Activated CD4-positive, alpha-beta T cell treated with anti-CD3 and anti-CD28 coated beads, Interleukin-2, Interleukin-4, amounts not matched to agents 100 ng/mL and 50 ng/mL, durations not matched to agents 16 hours and 8 hours (primary cell): ENCODE measurements around the gene ERCC3.
"Not testable (repeated sequence)": the region's sequence is repeated elsewhere in the genome, so short reads cannot be mapped to it uniquely, and the experiment has no call there.

Experiments
- DNase-seq: peaks from one replicate; pipeline ENCODE4 v3.0.0-alpha.2; 2020; ENCODE audit warnings: low spot score

ERCC3 gene

DNA sequence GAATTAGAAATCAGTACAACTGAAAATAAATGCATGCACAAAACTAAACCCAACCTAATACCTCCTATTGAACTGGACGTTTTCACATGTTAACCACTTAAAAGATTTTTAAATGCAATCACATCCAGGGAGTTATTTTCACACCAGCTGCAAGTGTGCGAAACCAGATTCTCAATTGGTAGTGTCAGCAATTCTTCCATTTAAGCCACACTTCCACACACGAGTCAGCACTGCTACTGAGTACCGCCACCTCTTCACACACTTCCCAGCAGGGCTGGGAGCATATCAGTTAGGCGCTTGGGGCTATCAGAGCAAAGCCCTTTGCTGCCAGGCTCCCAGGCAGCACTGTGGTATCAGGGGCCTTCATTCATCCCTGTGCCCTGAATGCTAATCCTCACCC is 14.2 kb downstream of the ERCC3 start:
- no peak for DNase-seq

DNA sequence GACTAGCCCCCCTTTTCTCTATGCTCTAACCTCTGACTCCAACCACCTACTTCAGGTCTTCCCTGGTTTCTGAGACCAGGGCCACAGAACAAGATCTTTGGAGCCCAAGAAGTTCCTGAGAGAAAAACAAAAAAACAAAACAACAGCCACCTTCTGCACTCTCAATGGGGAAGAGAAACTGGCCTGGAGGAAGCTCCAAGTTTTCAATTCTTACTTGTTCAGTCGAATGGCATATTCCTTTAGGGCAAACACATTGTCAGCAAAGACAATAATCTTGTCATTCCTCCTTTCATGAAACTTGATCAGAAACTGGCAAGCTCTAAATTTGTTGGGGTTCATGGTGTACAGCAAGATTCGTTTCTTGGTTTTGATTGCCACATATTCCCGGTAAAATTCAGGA is 15.0 kb downstream of the ERCC3 start:
- no peak for DNase-seq

DNA sequence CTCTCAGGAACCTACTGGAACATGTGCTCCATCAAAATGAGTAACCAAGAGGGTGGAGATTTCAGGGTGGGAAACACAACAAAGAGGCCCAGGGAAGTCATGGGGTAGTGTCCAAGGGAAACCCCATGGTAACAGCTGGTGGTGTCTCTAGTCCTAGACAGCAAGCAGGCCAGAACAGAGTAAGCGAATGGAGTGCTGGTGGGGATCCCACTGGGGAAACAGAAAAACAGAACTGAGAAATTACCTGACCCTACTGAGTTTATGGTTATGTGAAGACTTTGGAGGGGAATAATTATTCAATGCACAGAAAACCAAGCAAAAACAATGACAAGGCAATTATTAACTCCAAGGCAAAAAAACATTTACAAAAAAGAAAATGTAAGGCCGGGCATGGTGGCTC is 16.9 kb downstream of the ERCC3 start:
- no peak for DNase-seq

- no peak for DNase-seq
Measured at GRCh38 chr2:127275789-127276188, 18.2 kb downstream of the ERCC3 start.

DNA sequence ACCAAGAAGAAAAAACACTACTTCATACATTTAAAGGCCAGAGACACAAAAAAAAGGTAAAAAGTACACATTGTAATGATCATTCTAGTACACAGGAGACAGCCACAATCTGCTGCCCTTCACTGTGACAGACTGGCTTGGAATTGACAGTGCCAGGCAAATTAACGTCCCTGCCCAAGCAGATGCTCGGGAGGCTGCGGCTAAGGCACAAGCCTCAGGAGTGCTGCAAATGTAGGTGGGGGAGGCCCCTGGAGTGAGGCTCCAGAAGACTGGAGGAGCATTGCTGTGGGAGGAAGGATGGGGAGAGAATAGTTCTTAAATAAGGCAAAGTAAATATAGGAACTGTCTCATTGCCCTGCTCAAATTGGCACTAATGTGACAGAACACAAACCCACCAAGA is 18.6 kb downstream of the ERCC3 start:
- no peak for DNase-seq

GRCh38 chr2:127270663-127271062 is 23.3 kb downstream of the ERCC3 start:
- no peak for DNase-seq

GRCh38 chr2:127261804-127262406 is 32.0 kb downstream of the ERCC3 start:
- DNase-seq = no peak

GRCh38 chr2:127259355-127259754 is 34.6 kb downstream of the ERCC3 start:
- no peak for DNase-seq

GRCh38 chr2:127256866-127257265 is 37.1 kb downstream of the ERCC3 start:
- DNase-seq = no peak

DNA sequence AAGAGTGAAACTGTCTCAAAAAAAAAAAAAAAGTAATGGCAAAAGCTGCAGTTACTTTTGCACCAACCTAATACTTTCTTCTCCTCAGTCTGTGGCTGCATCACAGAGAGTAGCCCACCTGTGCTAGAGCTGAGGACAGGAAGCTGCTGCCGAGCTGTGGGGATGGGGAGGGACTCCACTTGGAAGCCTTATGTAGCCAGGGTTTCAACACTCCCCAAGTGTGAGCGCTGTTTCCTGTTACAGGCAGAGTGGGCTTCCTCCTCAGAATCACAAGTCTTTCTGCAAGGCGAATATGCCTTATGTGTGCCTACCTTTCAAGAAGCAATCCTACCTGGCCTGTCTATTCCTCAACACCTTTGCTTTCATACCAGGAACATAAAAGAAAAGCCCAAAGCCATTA is 37.6 kb downstream of the ERCC3 start:
- DNase-seq = no peak

- no peak for DNase-seq
Measured at GRCh38 chr2:127255721-127256120, 38.2 kb downstream of the ERCC3 start.

DNA sequence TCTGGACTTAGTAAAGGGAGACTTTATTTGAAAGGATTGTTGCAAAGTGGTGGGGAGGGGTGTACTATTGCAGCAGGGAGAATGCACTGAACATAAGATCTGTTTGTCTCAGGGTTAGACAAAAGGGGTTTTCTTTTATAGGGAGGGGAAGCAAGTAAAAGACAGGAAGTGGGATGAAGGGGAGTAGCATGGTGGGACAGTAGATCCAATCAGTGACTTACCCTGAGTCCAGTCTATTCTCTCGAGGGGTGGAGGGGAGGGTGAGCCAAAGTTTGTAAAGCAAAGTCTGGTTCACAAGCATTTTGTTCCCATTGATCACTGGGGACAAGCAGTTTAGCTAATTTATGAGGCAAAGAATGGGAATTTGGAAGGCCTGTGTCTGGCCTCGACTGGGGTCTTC is 38.8 kb downstream of the ERCC3 start:
- DNase-seq = no peak

DNA sequence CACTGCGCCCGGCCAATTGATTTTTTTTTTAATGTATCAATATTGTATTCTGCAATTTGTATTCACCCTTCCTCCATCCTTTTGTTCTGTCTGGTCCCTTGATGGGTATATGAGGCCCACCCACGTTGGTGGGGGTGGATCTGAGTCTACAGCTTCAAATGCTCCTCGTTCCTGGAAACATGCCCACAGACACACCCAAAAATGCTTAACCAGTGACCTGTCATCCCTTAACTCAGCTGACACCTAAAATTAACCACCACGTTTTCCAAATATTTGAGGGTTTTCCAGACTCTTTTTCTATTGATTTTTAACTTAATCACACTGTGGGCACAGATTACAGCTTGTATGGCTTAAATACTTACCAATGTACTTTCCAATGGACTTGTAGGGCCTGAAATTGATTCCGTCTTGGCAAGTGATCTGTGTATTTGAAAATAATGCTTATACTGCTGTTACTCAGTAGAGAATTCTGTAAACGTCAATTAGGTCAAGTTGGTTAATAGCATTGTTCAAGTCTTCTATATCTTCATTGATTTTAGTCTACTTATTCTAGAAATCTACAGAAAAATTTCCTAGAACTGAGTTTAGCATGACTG is 39.5 kb downstream of the ERCC3 start:
- no peak for DNase-seq

GRCh38 chr2:127241184-127241583 is 52.8 kb downstream of the ERCC3 start:
- not testable (repeated sequence) for DNase-seq

DNA sequence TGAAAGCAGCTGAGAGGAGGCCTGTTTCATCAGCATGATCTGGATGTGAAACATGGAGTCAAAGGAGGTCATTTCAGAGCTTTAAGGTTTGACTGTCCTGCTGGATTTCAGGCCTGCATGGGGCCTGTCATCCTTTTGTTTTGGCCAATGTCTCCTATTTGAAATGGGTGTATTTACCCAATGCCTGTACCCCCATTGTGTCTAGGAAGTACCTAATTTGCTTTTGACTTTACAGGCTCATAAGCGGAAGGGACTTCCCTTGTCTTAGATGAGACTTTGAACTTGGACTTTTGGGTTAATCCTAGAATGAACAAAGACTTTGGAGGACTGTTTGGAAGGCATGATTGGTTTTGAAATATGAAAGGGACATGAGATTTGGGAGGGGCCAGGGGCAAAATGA is 54.5 kb downstream of the ERCC3 start:
- no peak for DNase-seq

- not testable (repeated sequence) for DNase-seq
Measured at GRCh38 chr2:127237768-127238167, 56.2 kb downstream of the ERCC3 start.

DNA sequence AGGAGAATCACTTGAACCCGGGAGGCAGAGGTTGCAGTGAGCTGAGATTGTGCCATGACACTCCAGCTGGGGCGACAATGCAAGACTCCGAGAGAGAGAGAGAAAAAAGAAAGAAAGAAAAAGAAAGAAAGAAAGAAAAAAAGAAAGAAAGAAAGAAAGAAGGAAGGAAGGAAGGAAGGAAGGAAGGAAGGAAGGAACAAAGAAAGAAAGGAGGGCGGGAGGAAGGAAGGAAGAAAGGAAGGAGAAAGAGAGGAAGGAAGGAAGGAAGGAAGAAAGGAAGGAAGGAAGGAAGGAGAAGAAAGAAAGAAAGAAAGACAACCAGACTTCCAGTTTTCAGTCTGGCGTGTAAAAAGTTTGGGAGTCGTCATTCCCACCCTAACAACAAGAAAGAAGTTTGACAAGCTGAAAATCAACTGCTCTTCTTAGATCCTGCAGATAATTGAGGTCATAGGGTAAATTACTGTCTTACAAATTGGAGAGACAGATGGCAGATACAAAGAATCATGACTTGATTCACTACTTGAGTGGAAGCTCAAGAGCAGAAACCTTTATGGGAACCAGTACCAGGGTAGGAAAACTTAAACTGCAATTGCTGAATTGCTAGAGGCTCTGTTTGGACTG is 58.8 kb downstream of the ERCC3 start:
- no peak for DNase-seq

DNA sequence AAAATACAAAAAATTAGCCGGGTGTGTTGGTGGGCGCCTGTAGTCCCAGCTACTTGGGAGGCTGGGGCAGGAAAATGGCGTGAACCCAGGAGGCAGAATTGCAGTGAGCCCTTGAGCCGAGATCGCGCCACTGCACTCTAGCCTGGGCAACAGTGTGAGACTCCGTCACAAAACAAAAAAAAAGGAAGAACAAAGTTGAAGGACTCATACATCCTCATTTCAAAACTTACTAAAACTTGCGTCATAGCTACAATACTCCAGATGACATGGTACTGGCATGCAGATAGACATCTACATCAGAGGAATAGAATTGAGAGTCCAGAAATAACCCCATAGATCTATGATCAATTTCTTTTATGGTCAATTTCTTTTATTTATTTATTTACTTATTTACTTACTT is 60.2 kb downstream of the ERCC3 start:
- DNase-seq = no peak

DNA sequence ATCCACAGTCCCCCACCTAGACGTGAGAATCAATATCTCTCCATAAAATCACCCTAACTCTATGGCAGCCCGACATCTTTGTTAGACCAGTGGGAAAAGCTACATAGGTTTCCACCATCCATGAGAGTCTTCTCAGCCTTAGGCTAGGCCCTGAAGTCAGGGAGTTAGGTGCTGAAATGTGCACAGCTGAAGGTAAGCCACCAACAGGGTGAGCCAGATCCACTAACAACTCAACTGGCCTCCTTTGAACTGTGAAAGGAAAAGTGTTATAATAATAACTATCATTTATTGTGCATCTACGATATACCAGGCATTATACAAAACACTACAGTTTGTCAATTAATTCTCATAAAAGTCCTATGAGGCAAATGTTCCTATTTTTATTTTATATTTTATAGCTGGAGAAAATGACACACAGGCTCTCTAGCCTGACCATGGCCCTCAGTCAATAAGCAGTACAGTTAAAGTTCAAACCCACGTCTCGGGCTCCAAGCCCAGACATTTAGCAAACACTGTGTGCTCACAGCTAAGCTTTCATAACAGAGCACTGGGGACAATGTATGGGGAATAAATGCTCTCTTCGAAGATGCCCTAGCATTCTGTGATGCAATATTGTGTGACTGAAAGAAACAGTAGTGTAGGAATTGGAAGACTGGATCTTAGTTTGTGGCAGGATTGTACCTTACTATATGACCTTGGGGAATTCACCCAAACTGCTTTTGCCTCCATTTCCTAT is 62.6 kb downstream of the ERCC3 start:
- DNase-seq = no peak

- DNase-seq = no peak
Measured at GRCh38 chr2:127229555-127229954, 64.4 kb downstream of the ERCC3 start.

DNA sequence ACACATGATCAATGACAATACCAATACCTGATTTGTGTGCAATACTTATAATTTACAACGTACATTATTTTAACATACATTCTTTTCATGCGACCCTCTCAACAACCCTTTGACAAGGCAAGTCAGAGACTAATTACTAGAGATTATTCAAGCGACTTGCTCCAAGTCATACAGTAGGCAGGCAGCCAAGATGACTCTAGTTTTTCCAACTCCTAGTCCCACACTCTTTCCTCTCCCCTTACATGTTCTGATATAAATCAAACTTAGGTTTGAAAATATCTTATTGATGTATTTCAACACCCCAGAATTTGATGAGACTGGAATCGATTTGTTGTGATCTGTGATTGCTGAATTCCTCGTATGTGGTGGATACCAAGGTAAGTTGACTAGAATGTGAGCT is 65.8 kb downstream of the ERCC3 start:
- DNase-seq = no peak

DNA sequence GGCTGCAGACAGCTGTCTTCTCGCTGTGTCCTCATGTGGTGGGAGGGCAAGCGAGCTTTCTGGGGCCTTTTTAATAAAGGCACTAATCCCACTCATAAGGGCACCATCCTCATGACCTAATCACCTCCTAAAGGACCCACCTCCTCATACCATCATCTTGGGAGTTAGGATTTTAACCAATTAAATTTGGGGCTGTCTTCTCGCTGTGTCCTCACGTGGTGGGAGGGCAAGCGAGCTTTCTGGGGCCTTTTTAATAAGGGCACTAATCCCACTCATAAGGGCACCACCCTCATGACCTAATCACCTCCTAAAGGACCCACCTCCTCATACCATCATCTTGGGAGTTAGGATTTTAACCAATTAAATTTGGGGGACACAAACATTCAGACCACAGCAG is 66.7 kb downstream of the ERCC3 start:
- not testable (repeated sequence) for DNase-seq
